HEK293 (cell line): ENCODE measurements around the gene GRIK4.

Experiments
- CTCF ChIA-PET: fragments of 350-600 bp; formaldehyde crosslinking; extraction: SDS; loops from one replicate; lab custom pipeline; 2021; ENCODE audit warnings: antibody characterized with exemption; lab: Yijun Ruan, JAX
- POLR2A ChIA-PET: fragments of 300-600 bp; formaldehyde crosslinking; extraction: SDS; loops from one replicate; lab custom pipeline; 2020; ENCODE audit warnings: antibody characterized with exemption, inconsistent platforms; lab: Yijun Ruan, JAX
- H3K27ac ChIP-seq: fragments of 200-500 bp; sonication (Bioruptor generic); 2 replicates; pipeline ENCODE4 v1.5.1; 2014; ENCODE audit warnings: low read depth, low read length, control low read depth, inconsistent platforms; ENCODE audit errors: extremely low read depth
- H3K36me3 ChIP-seq, 2 experiments: fragments of 200-500 bp in 1 of 2; sonication (Bioruptor generic) in 1 of 2; 1 replicate in 1 of 2; 2 replicates in 1 of 2; pipeline ENCODE4 v1.5.1; 2014 to 2017; ENCODE audit warnings: inconsistent platforms in 2 of 2, low read length in 2 of 2; ENCODE audit not compliant: control insufficient read depth in 2 of 2, insufficient read depth in 1 of 2
- H3K4me1 ChIP-seq: fragments of 200-500 bp; sonication (Bioruptor generic); 2 replicates; pipeline ENCODE4 v1.5.1; 2014; ENCODE audit warnings: mild to moderate bottlenecking, low read length, inconsistent platforms; ENCODE audit not compliant: control insufficient read depth, insufficient read depth
- H3K4me3 ChIP-seq: 2 replicates; pipeline ENCODE4 v1.5.1; 2011; ENCODE audit warnings: low read depth, mild to moderate bottlenecking, control low read depth, low read length, moderate library complexity
- H3K9me3 ChIP-seq: fragments of 200-500 bp; sonication (Bioruptor generic); 2 replicates; pipeline ENCODE4 v1.5.1; 2014; ENCODE audit warnings: low read depth, low read length, inconsistent platforms; ENCODE audit not compliant: control insufficient read depth, insufficient read depth
- GLI2 ChIP-seq: fragments of 450-650 bp; formaldehyde crosslinking; IDR thresholded peaks from 2 replicates; pipeline ENCODE4; 2017; ENCODE audit warnings: missing biosample characterization, missing genetic modification characterization, low read depth, borderline replicate concordance
- KLF1 ChIP-seq: fragments of 450-650 bp; formaldehyde crosslinking; IDR thresholded peaks from 2 replicates; pipeline ENCODE4 v1.5.1; 2016; ENCODE audit warnings: missing biosample characterization, missing genetic modification characterization
- KLF10 ChIP-seq: fragments of 450-650 bp; IDR thresholded peaks from 2 replicates; pipeline ENCODE4 v1.5.1; 2018; ENCODE audit warnings: missing biosample characterization, mild to moderate bottlenecking, missing genetic modification characterization
- OSR2 ChIP-seq: fragments of 450-650 bp; formaldehyde crosslinking; IDR thresholded peaks from 2 replicates; pipeline ENCODE4 v1.5.1; 2016; ENCODE audit warnings: missing biosample characterization, missing genetic modification characterization
- PRDM2 ChIP-seq: fragments of 450-650 bp; formaldehyde crosslinking; IDR thresholded peaks from 2 replicates; pipeline ENCODE4 v1.5.1; 2016; ENCODE audit warnings: missing biosample characterization, missing genetic modification characterization, borderline replicate concordance
- SCRT1 ChIP-seq: fragments of 450-650 bp; formaldehyde crosslinking; IDR thresholded peaks from 2 replicates; pipeline ENCODE4 v1.5.1; 2016; ENCODE audit warnings: missing biosample characterization, missing genetic modification characterization, borderline replicate concordance
- ZBTB44 ChIP-seq: fragments of 450-650 bp; IDR thresholded peaks from 2 replicates; pipeline ENCODE4 v1.5.1; 2018; ENCODE audit warnings: missing biosample characterization, mild to moderate bottlenecking, missing genetic modification characterization
- ZBTB8A ChIP-seq: fragments of 450-650 bp; formaldehyde crosslinking; IDR thresholded peaks from 2 replicates; pipeline ENCODE4 v1.5.1; 2016; ENCODE audit warnings: missing biosample characterization, missing genetic modification characterization
- ZFP41 ChIP-seq: fragments of 450-650 bp; formaldehyde crosslinking; IDR thresholded peaks from 2 replicates; pipeline ENCODE4 v1.5.1; 2016; ENCODE audit warnings: missing biosample characterization, missing genetic modification characterization, borderline replicate concordance
- ZNF114 ChIP-seq: fragments of 450-650 bp; formaldehyde crosslinking; IDR thresholded peaks from 2 replicates; pipeline ENCODE4 v1.5.0; 2017; ENCODE audit warnings: missing biosample characterization, missing genetic modification characterization
- TF ChIP-seq, protein P1 (sequence below): fragments of 450-650 bp; formaldehyde crosslinking; IDR thresholded peaks from 2 replicates; pipeline ENCODE4 v1.5.1; 2017; ENCODE audit warnings: missing biosample characterization, missing genetic modification characterization
- TF ChIP-seq, protein P2 (sequence below): fragments of 450-650 bp; formaldehyde crosslinking; IDR thresholded peaks from 2 replicates; pipeline ENCODE4 v1.5.1; 2016; ENCODE audit warnings: missing biosample characterization, missing genetic modification characterization

GRIK4 gene

GRCh38 chr11:120867024-120867423 lies 355.5 kb downstream of the GRIK4 start:
- H3K4me1 ChIP-seq = no peaks in the 10 kb centered on the region
- POLR2A ChIA-PET = no interaction called here
- no peak overlapping the region for H3K4me3 ChIP-seq
- H3K36me3 ChIP-seq = no peaks in the 10 kb centered on the region
- TF ChIP-seq GLI2 (no peak), ZBTB44 (tag by site-specific recombination) (no peak), SCRT1 (tag by site-specific recombination) (no peak)
- TF ChIP-seq, all 188 proteins: peak for 0
- H3K27ac ChIP-seq = no peak overlapping the region
- CTCF ChIA-PET = interaction anchor here (0.6 kb wide), 1 partner anchor 746 kb away, joined by 3 read pairs; no protein-coding TSS in a partner anchor
- H3K9me3 ChIP-seq = no peaks in the 10 kb centered on the region

DNA sequence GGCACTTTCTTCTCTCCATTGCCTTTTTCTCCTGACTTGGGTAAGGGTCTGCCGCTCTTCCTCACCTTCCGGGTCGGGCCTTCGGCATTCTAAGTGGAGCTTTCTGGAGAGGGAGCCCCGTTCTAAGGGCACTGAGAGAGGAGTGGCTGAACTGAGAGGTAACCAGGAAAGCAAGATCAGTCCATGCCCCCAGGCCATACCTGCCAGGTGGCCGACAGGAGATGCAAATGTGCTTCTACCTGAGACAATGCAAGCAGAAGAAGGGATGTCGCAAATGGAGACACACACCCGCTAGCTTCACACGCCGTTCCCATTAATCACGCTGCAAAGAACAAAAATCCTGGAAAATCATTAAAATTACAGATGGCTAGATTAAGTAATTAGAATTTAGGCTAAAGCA lies 356.0 kb downstream of the GRIK4 start:
- Histone ChIP-seq H3K27ac (no peak overlapping the region), H3K4me1 (no peaks in the 10 kb centered on the region), H3K36me3 (no peaks in the 10 kb centered on the region), H3K4me3 (no peak overlapping the region), H3K9me3 (no peaks in the 10 kb centered on the region)
- CTCF ChIA-PET = interaction anchor here (0.6 kb wide), 1 partner anchor 746 kb away, joined by 3 read pairs; no protein-coding TSS in a partner anchor
- POLR2A ChIA-PET = no interaction called here
- TF ChIP-seq, protein P1, sequence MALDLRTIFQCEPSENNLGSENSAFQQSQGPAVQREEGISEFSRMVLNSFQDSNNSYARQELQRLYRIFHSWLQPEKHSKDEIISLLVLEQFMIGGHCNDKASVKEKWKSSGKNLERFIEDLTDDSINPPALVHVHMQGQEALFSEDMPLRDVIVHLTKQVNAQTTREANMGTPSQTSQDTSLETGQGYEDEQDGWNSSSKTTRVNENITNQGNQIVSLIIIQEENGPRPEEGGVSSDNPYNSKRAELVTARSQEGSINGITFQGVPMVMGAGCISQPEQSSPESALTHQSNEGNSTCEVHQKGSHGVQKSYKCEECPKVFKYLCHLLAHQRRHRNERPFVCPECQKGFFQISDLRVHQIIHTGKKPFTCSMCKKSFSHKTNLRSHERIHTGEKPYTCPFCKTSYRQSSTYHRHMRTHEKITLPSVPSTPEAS = no peak
- TF ChIP-seq ZNF114 (tag by site-specific recombination) (no peak), SCRT1 (tag by site-specific recombination) (no peak), ZBTB8A (tag by site-specific recombination) (no peak), KLF1 (tag by site-specific recombination) (no peak), KLF10 (tag by site-specific recombination) (no peak), PRDM2 (tag by site-specific recombination) (no peak), OSR2 (tag by site-specific recombination) (no peak), ZFP41 (tag by site-specific recombination) (no peak)
- TF ChIP-seq, protein P2, sequence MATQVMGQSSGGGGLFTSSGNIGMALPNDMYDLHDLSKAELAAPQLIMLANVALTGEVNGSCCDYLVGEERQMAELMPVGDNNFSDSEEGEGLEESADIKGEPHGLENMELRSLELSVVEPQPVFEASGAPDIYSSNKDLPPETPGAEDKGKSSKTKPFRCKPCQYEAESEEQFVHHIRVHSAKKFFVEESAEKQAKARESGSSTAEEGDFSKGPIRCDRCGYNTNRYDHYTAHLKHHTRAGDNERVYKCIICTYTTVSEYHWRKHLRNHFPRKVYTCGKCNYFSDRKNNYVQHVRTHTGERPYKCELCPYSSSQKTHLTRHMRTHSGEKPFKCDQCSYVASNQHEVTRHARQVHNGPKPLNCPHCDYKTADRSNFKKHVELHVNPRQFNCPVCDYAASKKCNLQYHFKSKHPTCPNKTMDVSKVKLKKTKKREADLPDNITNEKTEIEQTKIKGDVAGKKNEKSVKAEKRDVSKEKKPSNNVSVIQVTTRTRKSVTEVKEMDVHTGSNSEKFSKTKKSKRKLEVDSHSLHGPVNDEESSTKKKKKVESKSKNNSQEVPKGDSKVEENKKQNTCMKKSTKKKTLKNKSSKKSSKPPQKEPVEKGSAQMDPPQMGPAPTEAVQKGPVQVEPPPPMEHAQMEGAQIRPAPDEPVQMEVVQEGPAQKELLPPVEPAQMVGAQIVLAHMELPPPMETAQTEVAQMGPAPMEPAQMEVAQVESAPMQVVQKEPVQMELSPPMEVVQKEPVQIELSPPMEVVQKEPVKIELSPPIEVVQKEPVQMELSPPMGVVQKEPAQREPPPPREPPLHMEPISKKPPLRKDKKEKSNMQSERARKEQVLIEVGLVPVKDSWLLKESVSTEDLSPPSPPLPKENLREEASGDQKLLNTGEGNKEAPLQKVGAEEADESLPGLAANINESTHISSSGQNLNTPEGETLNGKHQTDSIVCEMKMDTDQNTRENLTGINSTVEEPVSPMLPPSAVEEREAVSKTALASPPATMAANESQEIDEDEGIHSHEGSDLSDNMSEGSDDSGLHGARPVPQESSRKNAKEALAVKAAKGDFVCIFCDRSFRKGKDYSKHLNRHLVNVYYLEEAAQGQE (tag by site-specific recombination) = no peak
